Measurements from ENCODE around the gene C10orf67.
"Not testable (repeated sequence)": the region's sequence is repeated elsewhere in the genome, so short reads cannot be mapped to it uniquely, and the experiment has no call there.

The C10orf67 gene

GRCh38 chr10:23280419-23281043 is 64.1 kb downstream of the C10orf67 start:
- no peak for DNase-seq

- DNase-seq = no peak
Measured at GRCh38 chr10:23275355-23275754, 69.2 kb downstream of the C10orf67 start.

GRCh38 chr10:23274179-23274578 is 70.4 kb downstream of the C10orf67 start:
- not testable (repeated sequence) for DNase-seq

GRCh38 chr10:23270531-23270930 is 74.1 kb downstream of the C10orf67 start:
- no peak for DNase-seq

GRCh38 chr10:23263441-23264164 is 81.0 kb downstream of the C10orf67 start:
- DNase-seq = no peak

GRCh38 chr10:23262928-23263327 is 81.7 kb downstream of the C10orf67 start:
- DNase-seq = no peak

- DNase-seq = no peak
Measured at GRCh38 chr10:23258516-23258915, 86.1 kb downstream of the C10orf67 start.

GRCh38 chr10:23253780-23254179 is 90.8 kb downstream of the C10orf67 start:
- DNase-seq = no peak

- DNase-seq = not testable (repeated sequence)
Measured at GRCh38 chr10:23252859-23253258, 91.7 kb downstream of the C10orf67 start.

GRCh38 chr10:23241779-23242178 is 102.8 kb downstream of the C10orf67 start:
- DNase-seq = not testable (repeated sequence)

GRCh38 chr10:23238015-23238414 is 106.6 kb downstream of the C10orf67 start:
- no peak for DNase-seq

GRCh38 chr10:23230582-23230981 is 114.0 kb downstream of the C10orf67 start:
- DNase-seq = no peak

GRCh38 chr10:23217471-23217870 is 127.1 kb downstream of the C10orf67 start:
- no peak for DNase-seq

GRCh38 chr10:23205972-23206642 is 138.5 kb downstream of the C10orf67 start:
- DNase-seq = no peak

- DNase-seq = no peak
Measured at GRCh38 chr10:23204773-23205172, 139.8 kb downstream of the C10orf67 start.

- no peak for DNase-seq
Measured at GRCh38 chr10:23203369-23204325, 140.9 kb downstream of the C10orf67 start.

- DNase-seq = peak in 1 of 51 donors; percentile 0
Measured at GRCh38 chr10:23202779-23203178, 141.8 kb downstream of the C10orf67 start.

GRCh38 chr10:23201837-23202236 is 142.8 kb downstream of the C10orf67 start:
- no peak for DNase-seq

- no peak for DNase-seq
Measured at GRCh38 chr10:23200997-23201652, 143.5 kb downstream of the C10orf67 start.

- DNase-seq = no peak
Measured at GRCh38 chr10:23200586-23200985, 144.0 kb downstream of the C10orf67 start.

Data from hypothalamus (tissue), 51 donors.